PC-3 (cell line): ENCODE data around the gene TMTC2. TPM values are rescaled to one million over a fixed set of nuclear protein-coding genes. Genes with fewer than 3 reads are reported as not detected.
A peak's percentile ranks its signal among the peaks of the same experiment; 100 is the strongest.

ENCODE experiments used
- ATAC-seq: fragments of 200-7000 bp; cut with Tn5 transposase; 2 replicates; pipeline ENCODE4 v1.9.1; 2020; ENCODE audit warnings: mild to moderate bottlenecking, moderate library complexity
- BruUV-seq: library from RNA; stranded (reverse); fragments of 400-500 nt; replicated peaks from 2 replicates; lab custom pipeline; 2021; lab: Mats Ljungman, UMichigan
- CTCF ChIA-PET: fragments of 300-600 bp; sonication (Branson Sonifier 250); formaldehyde crosslinking; loops from one replicate; lab custom pipeline; 2022; ENCODE audit warnings: antibody characterized with exemption; lab: Charles Lee
- POLR2A ChIA-PET: fragments of 300-600 bp; sonication (Branson Sonifier 250); formaldehyde crosslinking; loops from one replicate; lab custom pipeline; 2022; ENCODE audit warnings: antibody characterized with exemption; ENCODE audit not compliant: unreplicated experiment; lab: Charles Lee
- DNase-seq: peaks from one replicate; pipeline ENCODE4 v3.0.0-alpha.2; 2015
- H2AFZ ChIP-seq: fragments of 300-600 bp; sonication (generic); 2 replicates; pipeline ENCODE4 v1.6.0; 2016; ENCODE audit warnings: antibody characterized with exemption, low read length
- H3F3A ChIP-seq: fragments of 300-600 bp; sonication (generic); one replicate; pipeline ENCODE4 v1.6.0; 2017; ENCODE audit warnings: antibody characterized with exemption, low read length, control low read depth, mild to moderate bottlenecking; ENCODE audit not compliant: unreplicated experiment
- H3K27ac ChIP-seq: fragments of 300-600 bp; sonication (generic); 2 replicates; pipeline ENCODE4 v1.5.1; 2016; ENCODE audit warnings: mild to moderate bottlenecking, low read length
- H3K27me3 ChIP-seq: fragments of 300-600 bp; sonication (generic); 2 replicates; pipeline ENCODE4 v1.6.1; 2016; ENCODE audit warnings: low read length, mixed read lengths
- H3K36me3 ChIP-seq: fragments of 300-600 bp; sonication (generic); 2 replicates; pipeline ENCODE4 v1.6.1; 2016; ENCODE audit warnings: low read depth, mixed run types, low read length, mixed read lengths
- H3K4me1 ChIP-seq: fragments of 300-600 bp; sonication (generic); 2 replicates; pipeline ENCODE4 v1.5.1; 2016; ENCODE audit warnings: low read length; ENCODE audit not compliant: insufficient read depth
- H3K4me2 ChIP-seq: fragments of 300-600 bp; sonication (generic); 2 replicates; pipeline ENCODE4 v1.6.0; 2016; ENCODE audit warnings: low read length
- H3K4me3 ChIP-seq: fragments of 300-600 bp; sonication (generic); 2 replicates; pipeline ENCODE4 v1.5.1; 2016; ENCODE audit warnings: mild to moderate bottlenecking, low read length, mixed read lengths
- H3K79me2 ChIP-seq: fragments of 300-600 bp; sonication (generic); 2 replicates; pipeline ENCODE4 v1.6.1; 2017; ENCODE audit warnings: low read length, mixed read lengths
- H3K9ac ChIP-seq: fragments of 300-600 bp; sonication (generic); 2 replicates; pipeline ENCODE4 v1.6.0; 2016; ENCODE audit warnings: mild to moderate bottlenecking, low read length
- H3K9me2 ChIP-seq: fragments of 300-600 bp; sonication (generic); replicated peaks from 2 replicates; pipeline ENCODE4 v1.6.1; 2016; ENCODE audit warnings: mixed run types, low read length, mixed read lengths
- H3K9me3 ChIP-seq: fragments of 300-600 bp; sonication (generic); 2 replicates; pipeline ENCODE4 v1.6.1; 2016; ENCODE audit warnings: low read length, mixed read lengths
- H4K20me1 ChIP-seq: fragments of 300-600 bp; sonication (generic); 2 replicates; pipeline ENCODE4 v1.6.1; 2016; ENCODE audit warnings: low read length, mixed read lengths
- CTCF ChIP-seq: fragments of 300-600 bp; sonication (generic); conservative IDR thresholded peaks from 2 replicates; pipeline ENCODE4 v1.5.1; 2017; ENCODE audit warnings: antibody characterized with exemption, low read depth, mild to moderate bottlenecking, low read length
- EZH2 ChIP-seq: fragments of 300-600 bp; sonication (generic); IDR thresholded peaks from one replicate; pipeline ENCODE4 v1.6.1; 2017; ENCODE audit warnings: antibody characterized with exemption, mild to moderate bottlenecking, low read length; ENCODE audit not compliant: unreplicated experiment
- EZH2phosphoT487 ChIP-seq: fragments of 300-600 bp; sonication (generic); IDR thresholded peaks from 2 replicates; pipeline ENCODE4 v1.6.1; 2018; ENCODE audit warnings: mild to moderate bottlenecking, antibody characterized with exemption, low read length, borderline replicate concordance
- intact Hi-C: fragments of 100-400 bp; cut with micrococcal nuclease; formaldehyde crosslinking; loops from 2 replicates; pipeline ENCODE4 v1.9.0; 2023
- total RNA-seq: library from RNA; depleted of rRNA; stranded (reverse); fragments of >200 nt; gene quantifications from 2 replicates; pipeline ENCODE4 v1.2.3, GENCODE V29; 2014

TMTC2 gene
- total RNA-seq, 1 experiment from 2014 or later, result 10.7 TPM

GRCh38 chr12:83158613-83159207 is 472.0 kb downstream of the TMTC2 start:
- Histone ChIP-seq H3K9ac (no peak overlapping the region), H3F3A (no peaks in the 10 kb centered on the region), H4K20me1 (no peaks in the 10 kb centered on the region), H2AFZ (no peak overlapping the region), H3K9me3 (no peaks in the 10 kb centered on the region), H3K36me3 (no peaks in the 10 kb centered on the region), H3K27me3 (no peaks in the 10 kb centered on the region), H3K27ac (no peak overlapping the region), H3K4me3 (no peak overlapping the region), H3K79me2 (no peaks in the 10 kb centered on the region), H3K9me2 (no peaks in the 10 kb centered on the region), H3K4me2 (no peak overlapping the region), H3K4me1 (peaks cover 26% of the 10 kb centered on the region)
- ChIA-PET POLR2A (no interaction called here), CTCF (no interaction called here)
- DNase-seq (no peak), ATAC-seq (no peak)
- BruUV-seq, result no TSS peak
- TF ChIP-seq EZH2phosphoT487 (no peak), CTCF (no peak), EZH2 (no peak)
- intact Hi-C loops, result no loop called here

DNA sequence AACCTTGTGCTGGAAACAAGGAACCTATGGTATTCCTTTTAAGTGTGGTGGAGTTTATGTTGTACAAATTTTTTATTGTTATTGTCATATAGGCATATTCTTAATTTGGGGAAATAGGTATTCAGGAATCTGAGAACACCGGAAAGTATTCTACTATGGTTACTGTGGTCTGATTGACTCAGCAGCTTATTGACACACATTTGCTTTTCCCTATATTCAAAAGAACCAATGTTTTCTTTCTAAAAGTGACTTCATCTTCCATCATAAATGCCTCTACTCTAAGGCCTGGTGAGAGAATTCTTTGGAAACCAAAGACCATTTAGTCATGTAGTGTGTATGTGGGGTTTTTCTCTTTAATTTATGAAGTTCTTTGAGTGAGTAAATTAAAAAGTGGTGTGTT is 474.8 kb downstream of the TMTC2 start:
- intact Hi-C loops, result no loop called here
- H3K27ac ChIP-seq, result peak overlapping the region; percentile 67
- CTCF ChIA-PET, result no interaction called here
- no peak for TF ChIP-seq EZH2phosphoT487
- no peak for TF ChIP-seq EZH2
- TF ChIP-seq CTCF, result no peak
- no peak overlapping the region for H2AFZ ChIP-seq
- H3K27me3 ChIP-seq, result no peaks in the 10 kb centered on the region
- no peaks in the 10 kb centered on the region for H3F3A ChIP-seq
- no TSS peak for BruUV-seq
- H3K9ac ChIP-seq, result 0 out of 2 replicates have a peak overlapping the region, but pooled peaks have one; percentile 7
- no peak overlapping the region for H3K4me3 ChIP-seq
- no peaks in the 10 kb centered on the region for H3K36me3 ChIP-seq
- H3K9me3 ChIP-seq, result no peaks in the 10 kb centered on the region
- H4K20me1 ChIP-seq, result no peaks in the 10 kb centered on the region
- POLR2A ChIA-PET, result no interaction called here
- H3K79me2 ChIP-seq, result no peaks in the 10 kb centered on the region
- ATAC-seq (peak; percentile 97), DNase-seq (peak; percentile 84)
- peaks cover 26% of the 10 kb centered on the region for H3K4me1 ChIP-seq
- no peaks in the 10 kb centered on the region for H3K9me2 ChIP-seq
- peak overlapping the region; percentile 36; the same call in 1 of the 2 replicates for H3K4me2 ChIP-seq

- Histone ChIP-seq H3K4me1 (no peaks in the 10 kb centered on the region), H3K27ac (no peak overlapping the region), H3K79me2 (no peaks in the 10 kb centered on the region), H4K20me1 (no peaks in the 10 kb centered on the region), H3K4me2 (no peak overlapping the region), H3K4me3 (no peak overlapping the region), H3K36me3 (no peaks in the 10 kb centered on the region), H3K9me3 (no peaks in the 10 kb centered on the region), H2AFZ (no peak overlapping the region), H3K27me3 (no peaks in the 10 kb centered on the region), H3K9ac (no peak overlapping the region), H3F3A (no peaks in the 10 kb centered on the region), H3K9me2 (no peaks in the 10 kb centered on the region)
- TF ChIP-seq CTCF, result no peak
- no peak for TF ChIP-seq EZH2
- TF ChIP-seq EZH2phosphoT487, result no peak
- DNase-seq (no peak), ATAC-seq (no peak)
- intact Hi-C loops, result no loop called here
- ChIA-PET CTCF (no interaction called here), POLR2A (no interaction called here)
- BruUV-seq, result no TSS peak
These were observed 482.0 kb downstream of the TMTC2 start for GRCh38 chr12:83168751-83169150.
